ENCODE results near the gene CITED1.

GRCh38 chrX:72308566-72309296 is 3.0 kb upstream of the CITED1 start:
- TF ChIP-seq PKNOX1 (IDR thresholded peaks at IDR 0.05) (no peak), BHLHE40 (IDR thresholded peaks at IDR 0.05; ENCODE audit: borderline replicate concordance) (no peak), FOXM1 (IDR thresholded peaks at IDR 0.05; ENCODE audit: borderline replicate concordance) (peak; percentile 92), FOXA1 (IDR thresholded peaks at IDR 0.05) (no peak), SP1 (IDR thresholded peaks at IDR 0.05) (no peak), SUZ12 (IDR thresholded peaks at IDR 0.05) (no peak), ELF4 (IDR thresholded peaks at IDR 0.05) (no peak)
